ENCODE measurements around the gene PCID2.

Gene PCID2

DNA sequence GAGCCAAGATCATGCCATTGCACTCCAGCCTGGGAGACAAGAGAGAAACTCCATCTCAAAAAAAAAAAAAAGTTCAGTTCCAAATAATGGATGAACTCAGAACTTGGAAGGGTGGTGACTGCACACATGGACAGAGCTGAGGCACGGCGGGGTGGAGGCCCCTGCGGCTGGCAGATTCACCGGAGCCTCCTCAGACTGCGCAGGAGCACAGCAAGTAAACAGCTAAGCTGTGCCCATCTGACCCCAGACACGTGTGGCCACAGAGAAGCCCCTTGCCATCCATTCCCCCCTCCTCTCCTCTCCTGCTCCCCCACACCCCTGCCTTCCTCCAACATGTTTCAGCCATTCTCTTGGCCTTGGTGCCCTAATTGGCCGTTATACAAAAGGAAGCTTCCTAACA lies 65.6 kb downstream of the PCID2 start:
- Histone ChIP-seq H3K4ac (ENCODE audit: low read depth in 1 of 2, low read length in 2 of 2) (no peak overlapping the region), H2BK120ac (ENCODE audit: low read depth, low read length) (no peak overlapping the region), H3K4me3 (ENCODE audit: insufficient read depth in 1 of 2, low read depth in 1 of 2, low read length in 2 of 2) (no peak overlapping the region), H3K79me1 (replicated peaks; ENCODE audit: low read length, poor library complexity, severe bottlenecking) (no peaks in the 10 kb centered on the region), H3K4me2 (ENCODE audit: low read length, poor library complexity, severe bottlenecking) (no peak overlapping the region), H3K18ac (ENCODE audit: low read depth in 1 of 2, low read length in 2 of 2) (no peak overlapping the region), H2BK5ac (ENCODE audit: low read depth, low read length, poor library complexity, severe bottlenecking) (no peak overlapping the region), H2BK12ac (ENCODE audit: low read length in 2 of 2) (no peak overlapping the region), H4K8ac (ENCODE audit: low read length) (no peak overlapping the region), H3K9me3 (ENCODE audit: control insufficient read depth, low read length) (no peaks in the 10 kb centered on the region), H3K14ac (ENCODE audit: low read length in 2 of 2) (no peak overlapping the region), H3K27ac (ENCODE audit: low read length, poor library complexity, severe bottlenecking) (no peak overlapping the region), H3K36me3 (ENCODE audit: control insufficient read depth in 1 of 2, insufficient read depth in 2 of 2, low read depth in 1 of 2, low read length in 2 of 2) (peaks cover 0 to 15% of the 10 kb centered on the region in 2 experiments), H4K91ac (ENCODE audit: low read length) (no peak overlapping the region), H3K23ac (ENCODE audit: low read length in 2 of 2) (no peak overlapping the region), H3K27me3 (ENCODE audit: control insufficient read depth in 1 of 2, insufficient read depth in 1 of 2, low read length in 2 of 2) (peaks cover 5 to 7% of the 10 kb centered on the region in 2 experiments), H3K9ac (ENCODE audit: low read length) (no peak overlapping the region), H3K4me1 (ENCODE audit: control insufficient read depth, insufficient read depth, low read depth, low read length) (no peaks in the 10 kb centered on the region), H2BK15ac (ENCODE audit: low read depth, poor library complexity, severe bottlenecking) (no peak overlapping the region), H2AFZ (ENCODE audit: low read depth, low read length) (no peak overlapping the region), H2AK5ac (ENCODE audit: low read length, severe bottlenecking) (no peak overlapping the region)
- DNase-seq, result no peak
- 91% methylated on average over 7 of the region's 7 CpGs for WGBS

DNA sequence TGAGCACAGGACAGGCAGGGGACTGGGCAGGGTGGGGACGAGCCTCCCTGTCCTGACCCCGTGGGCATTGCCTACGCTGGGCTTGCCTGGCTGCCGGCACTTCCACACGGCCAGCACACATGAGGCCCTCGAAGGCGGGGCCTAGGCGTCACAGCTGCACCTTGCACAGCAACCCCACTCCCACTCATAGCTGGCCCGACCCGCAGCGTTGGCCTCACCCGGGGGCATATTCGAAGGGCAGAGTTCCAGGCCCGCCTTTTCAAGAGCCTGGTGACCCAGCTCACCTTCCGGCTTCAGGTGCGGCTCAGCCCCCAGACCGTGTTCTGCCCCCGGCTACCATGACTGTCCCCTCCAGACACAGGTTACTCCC lies 66.9 kb downstream of the PCID2 start:
- Histone ChIP-seq H3K4me1 (ENCODE audit: control insufficient read depth, insufficient read depth, low read depth, low read length) (no peaks in the 10 kb centered on the region), H4K91ac (ENCODE audit: low read length) (no peak overlapping the region), H3K27me3 (ENCODE audit: control insufficient read depth in 1 of 2, insufficient read depth in 1 of 2, low read length in 2 of 2) (peaks cover 0 to 12% of the 10 kb centered on the region in 2 experiments), H3K4ac (ENCODE audit: low read depth in 1 of 2, low read length in 2 of 2) (no peak overlapping the region), H3K9me3 (ENCODE audit: control insufficient read depth, low read length) (no peaks in the 10 kb centered on the region), H4K8ac (ENCODE audit: low read length) (no peak overlapping the region), H3K23ac (ENCODE audit: low read length in 2 of 2) (no peak overlapping the region), H3K4me2 (ENCODE audit: low read length, poor library complexity, severe bottlenecking) (no peak overlapping the region), H3K4me3 (ENCODE audit: insufficient read depth in 1 of 2, low read depth in 1 of 2, low read length in 2 of 2) (no peak overlapping the region), H2AFZ (ENCODE audit: low read depth, low read length) (no peak overlapping the region), H3K27ac (ENCODE audit: low read length, poor library complexity, severe bottlenecking) (no peak overlapping the region), H2BK12ac (ENCODE audit: low read length in 2 of 2) (no peak overlapping the region), H2BK5ac (ENCODE audit: low read depth, low read length, poor library complexity, severe bottlenecking) (no peak overlapping the region), H2BK120ac (ENCODE audit: low read depth, low read length) (no peak overlapping the region), H3K79me1 (replicated peaks; ENCODE audit: low read length, poor library complexity, severe bottlenecking) (no peaks in the 10 kb centered on the region), H3K9ac (ENCODE audit: low read length) (no peak overlapping the region), H3K36me3 (ENCODE audit: control insufficient read depth in 1 of 2, insufficient read depth in 2 of 2, low read depth in 1 of 2, low read length in 2 of 2) (peaks cover 0 to 15% of the 10 kb centered on the region in 2 experiments), H3K18ac (ENCODE audit: low read depth in 1 of 2, low read length in 2 of 2) (no peak overlapping the region), H2AK5ac (ENCODE audit: low read length, severe bottlenecking) (no peak overlapping the region), H2BK15ac (ENCODE audit: low read depth, poor library complexity, severe bottlenecking) (no peak overlapping the region), H3K14ac (ENCODE audit: low read length in 2 of 2) (no peak overlapping the region)
- WGBS, result 94% methylated on average over 18 of the region's 18 CpGs
- no peak for DNase-seq

GRCh38 chr13:113140677-113141600 lies 67.5 kb downstream of the PCID2 start:
- H3K4me2 ChIP-seq (ENCODE audit: low read length, poor library complexity, severe bottlenecking), result no peak overlapping the region
- no peak overlapping the region for H3K9ac ChIP-seq (ENCODE audit: low read length)
- H4K91ac ChIP-seq (ENCODE audit: low read length), result no peak overlapping the region
- no peak overlapping the region for H2BK15ac ChIP-seq (ENCODE audit: low read depth, poor library complexity, severe bottlenecking)
- H4K8ac ChIP-seq (ENCODE audit: low read length), result no peak overlapping the region
- H2AK5ac ChIP-seq (ENCODE audit: low read length, severe bottlenecking), result no peak overlapping the region
- no peaks in the 10 kb centered on the region for H3K79me1 ChIP-seq (replicated peaks; ENCODE audit: low read length, poor library complexity, severe bottlenecking)
- peaks cover 0 to 15% of the 10 kb centered on the region in 2 experiments for H3K36me3 ChIP-seq (ENCODE audit: control insufficient read depth in 1 of 2, insufficient read depth in 2 of 2, low read depth in 1 of 2, low read length in 2 of 2)
- WGBS, result 93% methylated on average over 26 of the region's 26 CpGs
- H3K4me3 ChIP-seq (ENCODE audit: insufficient read depth in 1 of 2, low read depth in 1 of 2, low read length in 2 of 2), result no peak overlapping the region
- H3K18ac ChIP-seq (ENCODE audit: low read depth in 1 of 2, low read length in 2 of 2), result no peak overlapping the region
- no peak overlapping the region for H2BK12ac ChIP-seq (ENCODE audit: low read length in 2 of 2)
- H2BK5ac ChIP-seq (ENCODE audit: low read depth, low read length, poor library complexity, severe bottlenecking), result no peak overlapping the region
- no peak overlapping the region for H2AFZ ChIP-seq (ENCODE audit: low read depth, low read length)
- no peak for DNase-seq
- no peak overlapping the region for H3K14ac ChIP-seq (ENCODE audit: low read length in 2 of 2)
- no peak overlapping the region for H2BK120ac ChIP-seq (ENCODE audit: low read depth, low read length)
- H3K27me3 ChIP-seq (ENCODE audit: control insufficient read depth in 1 of 2, insufficient read depth in 1 of 2, low read length in 2 of 2), result peaks cover 0 to 12% of the 10 kb centered on the region in 2 experiments
- no peak overlapping the region for H3K23ac ChIP-seq (ENCODE audit: low read length in 2 of 2)
- H3K27ac ChIP-seq (ENCODE audit: low read length, poor library complexity, severe bottlenecking), result no peak overlapping the region
- no peaks in the 10 kb centered on the region for H3K4me1 ChIP-seq (ENCODE audit: control insufficient read depth, insufficient read depth, low read depth, low read length)
- H3K4ac ChIP-seq (ENCODE audit: low read depth in 1 of 2, low read length in 2 of 2), result no peak overlapping the region
- H3K9me3 ChIP-seq (ENCODE audit: control insufficient read depth, low read length), result no peaks in the 10 kb centered on the region

- Histone ChIP-seq H2AK5ac (ENCODE audit: low read length, severe bottlenecking) (no peak overlapping the region), H3K27me3 (ENCODE audit: control insufficient read depth in 1 of 2, insufficient read depth in 1 of 2, low read length in 2 of 2) (peaks cover 0 to 12% of the 10 kb centered on the region in 2 experiments), H4K8ac (ENCODE audit: low read length) (no peak overlapping the region), H3K4ac (ENCODE audit: low read depth in 1 of 2, low read length in 2 of 2) (no peak overlapping the region), H2BK12ac (ENCODE audit: low read length in 2 of 2) (no peak overlapping the region), H3K27ac (ENCODE audit: low read length, poor library complexity, severe bottlenecking) (no peak overlapping the region), H2BK120ac (ENCODE audit: low read depth, low read length) (no peak overlapping the region), H2AFZ (ENCODE audit: low read depth, low read length) (no peak overlapping the region), H3K23ac (ENCODE audit: low read length in 2 of 2) (no peak overlapping the region), H3K79me1 (replicated peaks; ENCODE audit: low read length, poor library complexity, severe bottlenecking) (no peaks in the 10 kb centered on the region), H3K18ac (ENCODE audit: low read depth in 1 of 2, low read length in 2 of 2) (no peak overlapping the region), H3K9ac (ENCODE audit: low read length) (no peak overlapping the region), H3K4me2 (ENCODE audit: low read length, poor library complexity, severe bottlenecking) (no peak overlapping the region), H2BK5ac (ENCODE audit: low read depth, low read length, poor library complexity, severe bottlenecking) (no peak overlapping the region), H3K36me3 (ENCODE audit: control insufficient read depth in 1 of 2, insufficient read depth in 2 of 2, low read depth in 1 of 2, low read length in 2 of 2) (peaks cover 0 to 15% of the 10 kb centered on the region in 2 experiments), H3K4me3 (ENCODE audit: insufficient read depth in 1 of 2, low read depth in 1 of 2, low read length in 2 of 2) (no peak overlapping the region), H3K4me1 (ENCODE audit: control insufficient read depth, insufficient read depth, low read depth, low read length) (no peaks in the 10 kb centered on the region), H2BK15ac (ENCODE audit: low read depth, poor library complexity, severe bottlenecking) (no peak overlapping the region), H3K9me3 (ENCODE audit: control insufficient read depth, low read length) (no peaks in the 10 kb centered on the region), H3K14ac (ENCODE audit: low read length in 2 of 2) (no peak overlapping the region), H4K91ac (ENCODE audit: low read length) (no peak overlapping the region)
- 78% methylated on average over 5 of the region's 5 CpGs for WGBS
- no peak for DNase-seq
These were observed 68.9 kb downstream of the PCID2 start for GRCh38 chr13:113139577-113139976.

Measured in mesenchymal stem cell (in vitro differentiated cells and primary cell).